H1 (cell line): ENCODE results near the gene KATNBL1.

Source experiments
- CHD1 ChIP-seq: IDR thresholded peaks from 2 replicates; pipeline ENCODE4 v1.6.1; 2012; ENCODE audit warnings: low read depth, low read length, improper control_type of control experiment
- EP300 ChIP-seq, 2 experiments: IDR thresholded peaks; 1 replicate in 1 of 2; 2 replicates in 1 of 2; pipeline ENCODE4 v1.6.1; 2011 to 2012; ENCODE audit warnings: low read depth in 2 of 2, low read length in 2 of 2, mild to moderate bottlenecking in 2 of 2, borderline replicate concordance in 1 of 2, inconsistent platforms in 1 of 2, moderate library complexity in 1 of 2
- KDM1A ChIP-seq: fragments of 200-600, 300-600 bp; sonication (generic); IDR thresholded peaks from 2 replicates; pipeline ENCODE4 v1.7.1; 2016; ENCODE audit warnings: mild to moderate bottlenecking, low read length, borderline replicate concordance
- SP1 ChIP-seq: IDR thresholded peaks from 2 replicates; pipeline ENCODE4 v1.6.1; 2011; ENCODE audit warnings: low read depth, low read length
- ZNF274 ChIP-seq: IDR thresholded peaks from 2 replicates; pipeline ENCODE4 v1.7.0; 2012; ENCODE audit warnings: low read length, borderline replicate concordance; ENCODE audit errors: extremely low read depth
- TF ChIP-seq, protein P1 (sequence below), 3 experiments: IDR thresholded peaks; 1 replicate in 2 of 3; 2 replicates in 1 of 3; pipeline versions ENCODE4 v1.5.1 to v1.6.1; 2011; ENCODE audit warnings: low read length in 3 of 3, mild to moderate bottlenecking in 3 of 3, inconsistent platforms in 2 of 3, low read depth in 1 of 3, moderate library complexity in 1 of 3; ENCODE audit not compliant: insufficient read depth in 1 of 3; ENCODE audit errors: control extremely low read depth in 1 of 3

DNA sequence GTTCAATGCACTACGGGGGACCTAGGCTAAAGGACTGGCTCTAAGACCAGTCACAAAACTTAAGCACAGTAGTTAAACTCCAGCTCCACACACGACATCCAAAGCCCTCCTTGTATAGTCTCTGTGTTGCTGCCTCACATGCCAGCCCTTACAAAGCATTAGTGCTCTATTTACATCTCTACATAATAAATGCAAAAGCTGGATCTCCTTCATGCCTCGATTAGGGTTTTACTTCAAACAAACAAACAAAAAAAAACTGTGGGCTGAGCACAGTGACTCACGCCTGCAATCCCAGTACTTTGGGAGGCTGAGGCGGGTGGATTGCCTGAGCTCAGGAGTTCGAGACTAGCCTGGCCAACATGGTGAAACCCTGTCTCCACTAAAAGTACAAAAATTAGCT is 98.4 kb downstream of the KATNBL1 start:
- TF ChIP-seq CHD1 (no peak), KDM1A (no peak), SP1 (no peak), EP300 (IDR thresholded peaks at IDR 0.05; ENCODE audit: borderline replicate concordance in 1 of 2, low read depth in 2 of 2, low read length in 2 of 2) (no peak), ZNF274 (no peak)
- TF ChIP-seq, protein P1, sequence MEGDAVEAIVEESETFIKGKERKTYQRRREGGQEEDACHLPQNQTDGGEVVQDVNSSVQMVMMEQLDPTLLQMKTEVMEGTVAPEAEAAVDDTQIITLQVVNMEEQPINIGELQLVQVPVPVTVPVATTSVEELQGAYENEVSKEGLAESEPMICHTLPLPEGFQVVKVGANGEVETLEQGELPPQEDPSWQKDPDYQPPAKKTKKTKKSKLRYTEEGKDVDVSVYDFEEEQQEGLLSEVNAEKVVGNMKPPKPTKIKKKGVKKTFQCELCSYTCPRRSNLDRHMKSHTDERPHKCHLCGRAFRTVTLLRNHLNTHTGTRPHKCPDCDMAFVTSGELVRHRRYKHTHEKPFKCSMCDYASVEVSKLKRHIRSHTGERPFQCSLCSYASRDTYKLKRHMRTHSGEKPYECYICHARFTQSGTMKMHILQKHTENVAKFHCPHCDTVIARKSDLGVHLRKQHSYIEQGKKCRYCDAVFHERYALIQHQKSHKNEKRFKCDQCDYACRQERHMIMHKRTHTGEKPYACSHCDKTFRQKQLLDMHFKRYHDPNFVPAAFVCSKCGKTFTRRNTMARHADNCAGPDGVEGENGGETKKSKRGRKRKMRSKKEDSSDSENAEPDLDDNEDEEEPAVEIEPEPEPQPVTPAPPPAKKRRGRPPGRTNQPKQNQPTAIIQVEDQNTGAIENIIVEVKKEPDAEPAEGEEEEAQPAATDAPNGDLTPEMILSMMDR (IDR thresholded peaks at IDR 0.05; ENCODE audit: control extremely low read depth in 1 of 3, insufficient read depth in 1 of 3, low read depth in 1 of 3, low read length in 3 of 3) = no peak
